OCI-LY3 (cell line): ENCODE measurements around the gene DYDC2.

Source experiments
- H2AFZ ChIP-seq: fragments of 200-600, 300-600 bp; shearing (Covaris generic); 2 replicates; pipeline ENCODE4 v1.6.0; 2014; ENCODE audit warnings: antibody characterized with exemption, low read depth, low read length
- H3K27ac ChIP-seq: fragments of 200-600, 300-600 bp; sonication (generic); 2 replicates; pipeline ENCODE4 v1.5.1; 2014; ENCODE audit warnings: mild to moderate bottlenecking, low read length, moderate library complexity, mixed read lengths
- H3K27me3 ChIP-seq: fragments of 200-600, 300-600 bp; sonication (generic); 2 replicates; pipeline ENCODE4 v1.6.1; 2014; ENCODE audit warnings: low read depth, low read length, mixed read lengths
- H3K36me3 ChIP-seq: fragments of 200-600, 300-600 bp; sonication (generic); replicated peaks from 2 replicates; pipeline ENCODE3; 2014; ENCODE audit warnings: low read depth, low read length, mixed read lengths
- H3K4me1 ChIP-seq: fragments of 300-600, 200-600 bp; sonication (generic); 2 replicates; pipeline ENCODE4 v1.6.1; 2014; ENCODE audit warnings: low read length, mixed read lengths
- H3K4me2 ChIP-seq: fragments of 200-600, 300-600 bp; sonication (generic); 2 replicates; pipeline ENCODE4 v1.6.1; 2014; ENCODE audit warnings: low read length, mixed read lengths
- H3K4me3 ChIP-seq: fragments of 300-600, 200-600 bp; sonication (generic); 2 replicates; pipeline ENCODE4 v1.5.1; 2014; ENCODE audit warnings: antibody characterized with exemption, mild to moderate bottlenecking, low read length, moderate library complexity
- H3K79me2 ChIP-seq: fragments of 300-600, 200-600 bp; shearing (Covaris generic); 2 replicates; pipeline ENCODE4 v1.6.1; 2014; ENCODE audit warnings: mild to moderate bottlenecking, low read length, mixed read lengths
- H3K9ac ChIP-seq: fragments of 300-600, 200-600 bp; shearing (Covaris generic); 2 replicates; pipeline ENCODE4 v1.6.0; 2014; ENCODE audit warnings: mild to moderate bottlenecking, low read length, moderate library complexity
- H3K9me3 ChIP-seq: fragments of 200-600, 300-600 bp; shearing (Covaris generic); 2 replicates; pipeline ENCODE4 v1.6.1; 2014; ENCODE audit warnings: low read length, mixed read lengths; ENCODE audit not compliant: insufficient read depth
- H4K20me1 ChIP-seq: fragments of 200-600, 300-600 bp; sonication (generic); 2 replicates; pipeline ENCODE4 v1.6.1; 2016; ENCODE audit warnings: low read length, mixed read lengths; ENCODE audit not compliant: insufficient read depth
- CTCF ChIP-seq: fragments of 200-600, 300-600 bp; sonication (generic); IDR thresholded peaks from 2 replicates; pipeline ENCODE4 v1.5.1; 2014; ENCODE audit warnings: antibody characterized with exemption, low read length, low read depth
- EZH2phosphoT487 ChIP-seq: fragments of 200-600 bp; shearing (Covaris generic); IDR thresholded peaks from 2 replicates; pipeline ENCODE4 v1.6.1; 2018; ENCODE audit warnings: antibody characterized with exemption, mixed run types, low read depth

The DYDC2 gene

GRCh38 chr10:80324891-80325364 is 31.7 kb upstream of the DYDC2 start:
- no peaks in the 10 kb centered on the region for H4K20me1 ChIP-seq
- H3K9ac ChIP-seq: no peak overlapping the region
- TF ChIP-seq EZH2phosphoT487 (no peak), CTCF (no peak)
- no peaks in the 10 kb centered on the region for H3K36me3 ChIP-seq
- no peak overlapping the region for H3K27ac ChIP-seq
- no peaks in the 10 kb centered on the region for H3K79me2 ChIP-seq
- H3K4me1 ChIP-seq: no peaks in the 10 kb centered on the region
- no peak overlapping the region for H3K4me3 ChIP-seq
- H2AFZ ChIP-seq: no peak overlapping the region
- no peak overlapping the region for H3K4me2 ChIP-seq
- H3K27me3 ChIP-seq: peaks cover 19% of the 10 kb centered on the region
- no peaks in the 10 kb centered on the region for H3K9me3 ChIP-seq

- Histone ChIP-seq H2AFZ (no peak overlapping the region), H3K4me2 (no peak overlapping the region), H3K36me3 (no peaks in the 10 kb centered on the region), H3K9ac (no peak overlapping the region), H4K20me1 (no peaks in the 10 kb centered on the region), H3K4me3 (no peak overlapping the region), H3K79me2 (no peaks in the 10 kb centered on the region), H3K9me3 (no peaks in the 10 kb centered on the region), H3K4me1 (no peaks in the 10 kb centered on the region), H3K27me3 (no peaks in the 10 kb centered on the region), H3K27ac (no peak overlapping the region)
- TF ChIP-seq CTCF (no peak), EZH2phosphoT487 (no peak)
These were observed 22.6 kb upstream of the DYDC2 start for GRCh38 chr10:80333983-80334382.

- no peaks in the 10 kb centered on the region for H3K27me3 ChIP-seq
- no peaks in the 10 kb centered on the region for H4K20me1 ChIP-seq
- H3K4me1 ChIP-seq: no peaks in the 10 kb centered on the region
- H3K36me3 ChIP-seq: no peaks in the 10 kb centered on the region
- H3K9me3 ChIP-seq: no peaks in the 10 kb centered on the region
- H3K4me2 ChIP-seq: no peak overlapping the region
- H3K27ac ChIP-seq: no peak overlapping the region
- no peak overlapping the region for H3K4me3 ChIP-seq
- no peaks in the 10 kb centered on the region for H3K79me2 ChIP-seq
- no peak overlapping the region for H3K9ac ChIP-seq
- no peak for TF ChIP-seq CTCF
- no peak for TF ChIP-seq EZH2phosphoT487
- no peak overlapping the region for H2AFZ ChIP-seq
These were observed 12.3 kb upstream of the DYDC2 start for GRCh38 chr10:80344276-80344675.

- Histone ChIP-seq H2AFZ (no peak overlapping the region), H3K27me3 (no peaks in the 10 kb centered on the region), H3K36me3 (no peaks in the 10 kb centered on the region), H3K4me2 (no peak overlapping the region), H3K79me2 (no peaks in the 10 kb centered on the region), H3K4me1 (no peaks in the 10 kb centered on the region), H3K9ac (no peak overlapping the region), H3K4me3 (no peak overlapping the region), H3K9me3 (no peaks in the 10 kb centered on the region), H4K20me1 (no peaks in the 10 kb centered on the region), H3K27ac (no peak overlapping the region)
- TF ChIP-seq CTCF (no peak), EZH2phosphoT487 (no peak)
These were observed 11.7 kb upstream of the DYDC2 start for GRCh38 chr10:80344912-80345311.
